HG03039 (cell line): ENCODE results near the gene VPS13D.

Source experiments
- ATAC-seq: cut with Tn5 transposase; IDR thresholded peaks from one replicate; pipeline ENCODE4 v1.9.1; 2021; ENCODE audit warnings: mild to moderate bottlenecking, moderate library complexity; ENCODE audit not compliant: unreplicated experiment

Gene VPS13D

DNA sequence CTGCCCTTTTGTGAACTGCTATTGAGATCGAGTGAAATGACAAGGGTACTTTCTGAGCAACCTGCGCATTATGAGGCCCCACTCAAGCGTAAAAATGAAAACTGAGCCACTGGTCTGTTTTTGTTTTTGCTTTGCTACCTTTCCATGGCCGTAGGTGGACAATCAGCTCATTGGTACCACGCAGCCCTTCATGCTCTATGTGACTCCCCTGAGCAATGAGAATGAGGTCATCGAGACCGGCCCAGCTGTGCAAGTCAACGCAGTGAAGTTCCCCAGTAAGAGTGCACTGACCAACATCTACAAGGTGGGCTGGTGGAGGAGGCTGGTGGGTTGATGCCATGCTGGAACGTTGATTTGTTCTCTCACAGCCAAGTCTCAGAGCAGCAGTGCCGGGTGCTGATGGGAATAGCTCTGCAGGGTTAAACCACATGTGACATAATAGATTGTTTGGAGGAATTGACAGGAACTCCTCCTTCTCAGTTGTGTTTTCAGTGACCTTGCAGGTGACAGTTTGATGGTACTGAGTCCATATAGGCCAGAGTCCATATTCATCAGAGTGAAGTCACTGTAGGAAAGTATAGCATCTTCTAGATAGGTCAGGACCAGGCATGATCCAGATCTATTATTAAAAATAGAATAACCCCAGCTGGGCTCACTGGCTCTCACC is 170.3 kb downstream of the VPS13D start:
- ATAC-seq: no peak

GRCh38 chr1:12402159-12402673 is 172.4 kb downstream of the VPS13D start:
- ATAC-seq: no peak

DNA sequence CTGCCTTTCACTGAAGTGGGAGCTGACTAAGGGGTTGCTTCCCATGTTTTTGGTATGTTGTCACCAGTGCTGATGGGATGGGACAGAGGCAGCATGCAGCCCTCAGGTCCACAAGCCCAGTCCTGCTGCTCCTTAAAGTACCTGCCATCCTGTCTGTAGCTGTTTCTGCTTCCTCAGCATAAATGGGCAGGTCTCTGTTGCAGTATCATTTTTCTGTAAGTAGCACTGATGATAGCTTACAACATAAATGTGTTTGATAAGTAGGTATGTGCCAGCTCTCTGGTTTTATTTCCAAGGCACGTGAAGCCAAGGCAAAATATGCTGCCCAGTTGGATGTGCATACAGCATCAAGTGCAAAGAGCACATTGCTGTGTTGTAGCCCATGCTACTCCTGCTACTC is 173.0 kb downstream of the VPS13D start:
- no peak for ATAC-seq

DNA sequence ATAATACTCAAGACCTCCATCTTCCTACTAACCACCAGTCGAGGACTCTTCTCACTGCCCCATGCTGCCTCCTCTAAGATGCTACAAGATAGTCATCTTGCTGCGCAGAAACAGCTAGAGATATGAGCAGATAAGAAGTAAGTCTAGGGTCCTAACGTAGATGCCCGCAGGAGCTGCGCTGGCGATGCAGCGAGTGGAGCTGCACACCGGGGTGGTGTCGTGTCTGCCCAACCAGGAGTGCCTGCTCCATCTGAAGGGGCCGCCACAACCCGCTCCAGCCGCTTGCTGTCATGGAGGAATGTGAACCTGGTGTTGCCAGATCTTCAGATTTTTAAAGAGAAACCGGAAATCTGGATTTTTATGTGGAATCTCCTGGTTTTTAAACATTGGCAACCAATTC is 175.1 kb downstream of the VPS13D start:
- no peak for ATAC-seq

DNA sequence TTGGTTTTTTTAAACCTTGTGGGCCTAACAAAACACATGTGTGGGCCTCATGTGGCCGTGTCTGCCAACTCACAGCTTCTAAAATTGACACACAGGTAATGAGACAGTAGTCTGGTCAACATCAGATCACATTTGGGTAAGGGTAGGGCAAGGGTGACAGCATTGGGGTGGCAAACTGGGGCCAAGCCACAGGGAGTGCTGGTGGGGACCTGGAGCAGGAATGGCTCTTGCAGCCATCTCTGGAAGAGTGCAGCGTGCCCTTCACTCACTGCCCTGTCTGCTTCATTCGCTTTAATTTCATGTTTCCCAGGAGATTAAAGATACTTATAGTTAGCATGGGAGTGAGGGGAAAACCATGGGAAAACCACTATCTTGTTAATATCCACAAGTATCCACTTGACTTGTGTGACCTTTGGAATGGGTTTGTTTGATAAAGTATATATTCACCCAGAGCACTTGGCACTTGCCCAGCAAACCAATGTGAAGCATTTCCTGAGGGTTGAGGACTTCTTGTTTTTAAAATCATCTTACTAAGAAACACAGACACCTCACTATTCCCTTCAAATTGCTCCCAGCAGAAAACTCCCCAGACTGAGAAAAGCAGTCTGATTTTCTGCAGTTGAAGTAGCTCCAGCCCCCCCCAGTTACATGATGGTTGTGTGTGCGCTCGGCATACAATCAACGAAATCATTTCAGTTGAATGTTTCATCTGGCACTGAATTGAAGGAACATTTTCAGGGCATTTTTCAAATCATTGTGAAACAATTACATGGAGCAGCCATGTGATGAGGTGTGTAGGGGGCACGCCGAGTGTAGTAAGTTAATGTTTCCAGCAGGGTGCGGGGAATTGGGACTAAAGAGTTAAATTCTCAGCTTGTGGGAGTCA is 175.7 kb downstream of the VPS13D start:
- ATAC-seq: no peak

DNA sequence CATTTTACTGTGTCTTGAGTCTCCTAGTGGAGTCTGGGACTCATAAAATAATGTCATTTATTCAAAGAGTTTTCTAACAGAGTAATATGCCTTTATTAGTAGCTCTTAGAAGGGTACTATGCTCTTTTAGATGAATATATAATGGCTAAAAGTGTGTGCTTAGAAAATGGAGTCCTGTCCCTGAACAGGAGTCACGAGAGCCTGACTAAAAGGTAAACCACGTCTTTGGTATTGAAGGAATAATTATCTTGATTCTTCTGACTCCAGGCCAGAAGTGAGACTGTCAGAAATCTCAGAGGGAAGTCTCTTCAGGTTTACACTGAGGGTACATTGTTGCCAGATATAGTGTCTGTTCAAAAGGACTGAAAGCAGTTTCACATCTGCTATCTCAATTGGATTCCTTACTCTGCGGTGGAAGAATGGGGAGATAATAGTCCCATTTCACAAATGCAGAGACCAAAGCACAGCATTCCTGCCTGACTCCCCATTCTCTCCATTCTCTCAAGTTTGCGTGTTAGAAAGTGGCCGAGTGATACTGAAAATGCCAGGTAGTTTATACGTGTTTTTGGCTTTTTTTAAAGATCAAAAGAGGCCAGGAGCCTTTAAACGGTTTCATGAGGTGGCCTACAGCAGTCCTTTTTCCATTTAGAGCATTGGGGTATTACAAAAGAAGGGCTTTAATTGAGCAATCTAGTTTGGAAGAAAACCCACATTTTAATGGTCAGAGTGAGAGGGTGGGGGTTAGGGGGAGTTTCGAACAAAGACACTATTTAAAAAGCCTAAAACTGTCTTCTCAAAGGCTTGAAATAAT is 176.6 kb downstream of the VPS13D start:
- no peak for ATAC-seq

DNA sequence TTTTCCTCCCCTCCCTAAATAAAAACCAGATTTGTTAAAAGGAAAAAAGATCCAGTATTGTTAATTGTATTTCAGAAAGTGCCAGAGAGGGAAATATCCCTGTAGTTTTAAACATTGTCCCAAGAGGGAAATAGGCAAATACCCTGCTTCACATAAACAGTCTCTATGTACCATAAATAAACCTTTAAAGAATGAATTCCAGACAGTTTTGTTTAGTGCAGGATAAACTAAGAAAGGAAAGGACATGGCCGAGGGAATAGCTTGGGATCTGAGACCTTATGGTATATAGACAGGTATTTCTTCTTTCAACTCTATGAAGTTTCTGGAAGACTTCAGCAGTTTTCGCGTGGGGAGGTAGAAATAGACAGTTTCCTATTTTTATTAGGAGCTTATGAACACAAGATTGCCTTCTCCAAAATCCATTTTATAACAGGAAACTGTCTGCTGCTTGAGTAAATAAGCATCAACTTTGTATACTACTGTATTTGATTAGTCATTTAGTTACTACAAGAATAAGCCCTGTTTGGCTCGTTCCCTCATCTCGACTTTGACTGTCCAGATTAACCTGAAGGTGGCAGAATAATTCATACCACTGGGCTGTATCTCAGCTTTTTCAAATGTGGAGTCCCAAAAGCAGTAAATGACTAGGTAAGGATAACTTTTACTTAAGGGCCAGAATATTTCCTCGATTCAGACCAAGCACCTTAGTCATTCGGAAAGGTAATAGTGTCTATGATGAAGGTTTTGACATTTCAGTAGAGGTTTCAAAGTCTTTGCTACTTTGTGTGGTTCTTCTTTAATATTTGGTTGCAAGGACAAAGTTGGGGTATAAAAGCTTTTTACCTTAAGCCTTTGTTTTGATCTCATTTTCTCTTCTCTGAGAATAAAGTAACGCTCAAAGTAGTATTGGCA is 177.5 kb downstream of the VPS13D start:
- ATAC-seq: no peak

- ATAC-seq: no peak
Measured at GRCh38 chr1:12407962-12408454, 178.2 kb downstream of the VPS13D start.

DNA sequence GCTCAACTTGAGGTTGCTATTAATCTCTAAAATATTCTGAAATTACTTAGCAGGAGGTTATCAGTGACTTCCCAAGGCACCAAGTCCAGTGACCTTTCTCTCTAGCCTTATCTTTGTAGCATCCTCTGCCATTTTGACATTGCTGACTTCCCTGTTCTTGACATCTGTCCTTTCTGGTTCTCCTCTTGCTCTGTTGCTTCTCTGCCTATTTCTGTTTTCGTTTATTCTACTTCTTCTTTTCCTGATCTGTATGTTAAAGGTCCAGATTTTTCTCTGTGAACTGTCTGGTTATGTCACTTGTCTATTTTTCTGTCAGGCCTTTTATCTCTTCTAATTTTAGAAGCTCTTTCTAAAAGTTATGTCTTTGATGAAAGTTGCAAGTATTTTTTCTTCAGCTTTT is 178.8 kb downstream of the VPS13D start:
- no peak for ATAC-seq

DNA sequence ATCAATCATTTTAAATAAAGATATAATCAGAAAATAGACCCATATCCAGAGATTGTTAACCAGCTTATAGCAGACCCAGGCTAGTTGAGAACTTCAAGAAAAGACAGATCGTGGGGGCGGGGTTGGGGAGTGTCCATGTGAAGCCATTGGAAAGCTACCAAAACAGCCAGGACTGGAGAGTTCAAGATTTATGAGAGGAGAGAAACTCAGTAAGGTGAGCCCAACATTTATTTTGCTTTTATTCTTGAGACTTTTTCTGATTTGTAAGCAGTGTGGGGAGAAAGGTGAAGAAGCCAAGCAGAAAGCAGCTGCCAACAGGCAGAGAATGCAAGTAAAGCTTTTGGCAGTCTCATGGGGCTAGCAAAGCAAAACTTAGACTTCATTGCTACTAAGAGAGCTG is 179.9 kb downstream of the VPS13D start:
- no peak for ATAC-seq

- ATAC-seq: no peak
Measured at GRCh38 chr1:12410351-12410750, 180.5 kb downstream of the VPS13D start.

DNA sequence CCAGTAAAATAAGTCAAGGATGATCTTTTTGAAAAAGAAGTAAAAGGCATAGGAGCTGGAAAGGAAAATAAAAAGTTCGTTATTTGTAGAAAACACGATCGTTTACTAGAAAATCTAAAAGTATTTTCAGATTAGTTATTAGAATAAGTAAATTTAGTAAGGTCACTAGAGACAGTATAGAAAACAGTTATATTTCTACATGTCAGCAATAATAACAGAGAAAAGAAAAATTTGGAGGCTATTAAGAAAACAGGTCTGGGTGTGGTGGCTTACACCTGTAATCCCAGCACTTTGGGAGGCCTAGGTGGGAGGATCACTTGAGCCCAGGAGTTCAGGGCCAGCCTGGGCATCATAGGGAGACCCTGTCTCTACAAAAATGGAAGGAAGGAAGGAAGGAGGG is 181.3 kb downstream of the VPS13D start:
- no peak for ATAC-seq

- no peak for ATAC-seq
Measured at GRCh38 chr1:12411747-12412146, 181.9 kb downstream of the VPS13D start.

- ATAC-seq: no peak
Measured at GRCh38 chr1:12412439-12412838, 182.6 kb downstream of the VPS13D start.

GRCh38 chr1:12413664-12414410 is 184.0 kb downstream of the VPS13D start:
- no peak for ATAC-seq

GRCh38 chr1:12414444-12415018 is 184.7 kb downstream of the VPS13D start:
- no peak for ATAC-seq

DNA sequence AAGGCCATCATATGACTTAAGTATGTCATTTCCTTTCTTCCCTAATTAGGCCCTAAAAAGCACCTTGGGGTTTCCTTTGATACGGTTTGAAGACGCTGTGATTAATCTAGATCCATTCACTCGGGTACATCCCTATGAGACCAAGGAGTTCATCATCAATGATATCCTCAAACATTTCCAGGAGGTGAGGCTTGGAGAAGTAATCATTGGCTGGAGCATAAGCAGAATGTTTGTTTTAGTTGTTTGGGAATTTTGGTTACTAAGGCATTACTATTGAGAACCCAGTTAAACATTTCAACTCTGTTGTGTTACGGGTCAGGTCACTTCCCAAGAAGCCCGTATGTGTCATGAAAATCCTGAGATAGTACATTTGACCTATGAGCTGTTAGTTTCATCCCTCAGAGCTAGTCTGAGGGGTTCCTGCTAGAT is 185.2 kb downstream of the VPS13D start:
- no peak for ATAC-seq

DNA sequence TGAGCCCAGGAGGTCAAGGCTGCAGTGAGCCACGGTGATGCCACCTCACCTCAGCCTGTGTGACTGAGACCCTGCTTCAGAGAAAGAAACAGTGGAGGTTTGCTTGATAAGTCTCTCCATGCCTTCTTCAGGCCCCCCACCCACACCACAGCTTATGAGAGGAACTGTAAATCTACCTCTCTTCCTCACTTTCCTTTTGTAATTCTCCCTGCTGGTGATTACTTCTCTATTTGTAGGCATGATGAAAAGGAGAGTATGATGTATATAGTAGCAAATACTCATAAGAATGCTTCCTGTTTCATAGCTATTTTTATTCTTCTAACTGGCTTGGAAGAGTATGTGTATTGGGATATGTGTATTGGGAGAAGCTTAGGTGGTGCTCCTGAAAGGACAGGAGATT is 186.3 kb downstream of the VPS13D start:
- no peak for ATAC-seq

- no peak for ATAC-seq
Measured at GRCh38 chr1:12416744-12417143, 186.9 kb downstream of the VPS13D start.
